OCI-LY7 (cell line): ENCODE results near the gene CELF2. TPM values are rescaled to one million over a fixed set of nuclear protein-coding genes. Genes with fewer than 3 reads are reported as not detected.

Source experiments
- BruUV-seq: library from RNA; stranded (reverse); fragments of 400-500 nt; replicated peaks from 2 replicates; lab custom pipeline; 2021; lab: Mats Ljungman, UMichigan
- CTCF ChIA-PET: fragments of 300-600 bp; sonication (Branson Sonifier 250); formaldehyde crosslinking; loops from one replicate; lab custom pipeline; 2022; ENCODE audit warnings: antibody characterized with exemption; ENCODE audit not compliant: unreplicated experiment; lab: Charles Lee
- POLR2A ChIA-PET: fragments of 300-600 bp; sonication (Branson Sonifier 250); formaldehyde crosslinking; loops from one replicate; lab custom pipeline; 2022; ENCODE audit warnings: antibody characterized with exemption; lab: Charles Lee
- DNase-seq: peaks from one replicate; pipeline ENCODE4 v3.0.0-alpha.2; 2015; ENCODE audit warnings: low spot score
- H2AFZ ChIP-seq: fragments of 200-600 bp; sonication (generic), shearing (Covaris generic); 2 replicates; pipeline ENCODE4 v1.6.1; 2014; ENCODE audit warnings: mild to moderate bottlenecking, antibody characterized with exemption, low read length, moderate library complexity
- H3K27ac ChIP-seq: fragments of 200-600 bp; sonication (generic); 2 replicates; pipeline ENCODE4 v1.5.1; 2014; ENCODE audit warnings: mixed run types, low read depth, mild to moderate bottlenecking, moderate library complexity, low read length, inconsistent platforms; ENCODE audit not compliant: poor library complexity, severe bottlenecking
- H3K36me3 ChIP-seq: fragments of 200-600 bp; sonication (generic); 2 replicates; pipeline ENCODE4 v1.6.1; 2014; ENCODE audit warnings: mild to moderate bottlenecking, antibody characterized with exemption, low read length, moderate library complexity, mixed read lengths; ENCODE audit not compliant: insufficient read depth
- H3K4me1 ChIP-seq: fragments of 200-600 bp; sonication (generic); 2 replicates; pipeline ENCODE4 v1.5.1; 2014; ENCODE audit warnings: mild to moderate bottlenecking, low read length; ENCODE audit not compliant: insufficient read depth, poor library complexity, severe bottlenecking
- H3K4me2 ChIP-seq: fragments of 200-600 bp; sonication (generic); 2 replicates; pipeline ENCODE4 v1.6.1; 2014; ENCODE audit warnings: mild to moderate bottlenecking, low read length
- H3K4me3 ChIP-seq: fragments of 200-600 bp; sonication (generic); 2 replicates; pipeline ENCODE4 v1.5.1; 2014; ENCODE audit warnings: mild to moderate bottlenecking, low read depth, low read length; ENCODE audit not compliant: poor library complexity, severe bottlenecking
- H3K79me2 ChIP-seq: fragments of 200-600 bp; sonication (generic); 2 replicates; pipeline ENCODE4 v1.6.1; 2016; ENCODE audit warnings: low read depth, mild to moderate bottlenecking, low read length, moderate library complexity, mixed read lengths; ENCODE audit not compliant: insufficient read depth
- H3K9me2 ChIP-seq: fragments of 200-600 bp; sonication (generic); 2 replicates; pipeline ENCODE4 v1.6.1; 2016; ENCODE audit warnings: mild to moderate bottlenecking, low read length, mixed read lengths; ENCODE audit not compliant: insufficient read depth
- H3K9me3 ChIP-seq: fragments of 200-600 bp; sonication (generic); 2 replicates; pipeline ENCODE4 v1.6.1; 2014; ENCODE audit warnings: mild to moderate bottlenecking, mixed run types, low read length, mixed read lengths
- H4K20me1 ChIP-seq: fragments of 200-600 bp; sonication (generic); 2 replicates; pipeline ENCODE4 v1.6.1; 2014; ENCODE audit warnings: mild to moderate bottlenecking, antibody characterized with exemption, low read length, moderate library complexity, mixed read lengths; ENCODE audit not compliant: insufficient read depth
- EZH2phosphoT487 ChIP-seq: fragments of 200-600 bp; sonication (generic); IDR thresholded peaks from 2 replicates; pipeline ENCODE4 v1.6.1; 2018; ENCODE audit warnings: low read depth, borderline replicate concordance, mild to moderate bottlenecking, mixed run types, antibody characterized with exemption, low read length, moderate library complexity, mixed read lengths
- intact Hi-C: fragments of 100-400 bp; cut with micrococcal nuclease; formaldehyde crosslinking; loops from one replicate; pipeline ENCODE4 v1.10.0; 2022; ENCODE audit not compliant: unreplicated experiment
- total RNA-seq, 2 experiments: library from RNA; depleted of rRNA in 1 of 2; stranded (reverse); fragments of >200 nt in 1 of 2; shearing (Covaris generic) in 1 of 2; gene quantifications; 2 replicates each; pipeline ENCODE4 v1.2.3, GENCODE V29; 2014 to 2022
- TF ChIP-seq, protein P1 (sequence below): fragments of 200-600 bp; sonication (generic); conservative IDR thresholded peaks from 2 replicates; pipeline ENCODE4 v1.5.1; 2014; ENCODE audit warnings: mild to moderate bottlenecking, antibody characterized with exemption, low read length, moderate library complexity, mixed read lengths

The CELF2 gene
- total RNA-seq, 2 experiments from 2014 or later: 5.4 to 19.1 TPM

DNA sequence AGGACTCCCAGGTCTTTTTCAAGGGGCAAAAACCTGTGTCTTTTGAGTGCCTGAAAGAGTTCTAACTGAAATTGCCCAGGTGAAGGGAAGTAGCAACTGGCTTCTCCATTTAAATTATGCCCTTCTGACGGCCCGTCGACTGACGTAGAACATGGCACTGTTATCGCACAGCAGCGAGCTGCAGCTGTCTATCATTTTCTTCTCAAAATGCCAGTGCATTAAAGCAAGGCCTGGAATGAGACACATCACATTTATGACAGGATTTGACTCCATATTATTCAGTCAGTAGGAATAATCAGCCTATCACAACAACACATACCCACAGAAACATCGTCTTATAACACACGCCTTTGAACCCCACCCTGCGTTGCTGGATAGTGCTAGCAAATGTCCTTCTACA is 69.7 kb downstream of the CELF2 start:
- Histone ChIP-seq H3K79me2 (no peaks in the 10 kb centered on the region), H3K36me3 (no peaks in the 10 kb centered on the region), H3K4me3 (no peak overlapping the region), H3K27ac (no peak overlapping the region), H3K9me3 (no peaks in the 10 kb centered on the region), H3K9me2 (no peaks in the 10 kb centered on the region), H3K4me2 (no peak overlapping the region), H3K4me1 (no peaks in the 10 kb centered on the region), H4K20me1 (no peaks in the 10 kb centered on the region), H2AFZ (no peak overlapping the region)
- ChIA-PET POLR2A (no interaction called here), CTCF (no interaction called here)
- TF ChIP-seq EZH2phosphoT487: no peak
- TF ChIP-seq, protein P1, sequence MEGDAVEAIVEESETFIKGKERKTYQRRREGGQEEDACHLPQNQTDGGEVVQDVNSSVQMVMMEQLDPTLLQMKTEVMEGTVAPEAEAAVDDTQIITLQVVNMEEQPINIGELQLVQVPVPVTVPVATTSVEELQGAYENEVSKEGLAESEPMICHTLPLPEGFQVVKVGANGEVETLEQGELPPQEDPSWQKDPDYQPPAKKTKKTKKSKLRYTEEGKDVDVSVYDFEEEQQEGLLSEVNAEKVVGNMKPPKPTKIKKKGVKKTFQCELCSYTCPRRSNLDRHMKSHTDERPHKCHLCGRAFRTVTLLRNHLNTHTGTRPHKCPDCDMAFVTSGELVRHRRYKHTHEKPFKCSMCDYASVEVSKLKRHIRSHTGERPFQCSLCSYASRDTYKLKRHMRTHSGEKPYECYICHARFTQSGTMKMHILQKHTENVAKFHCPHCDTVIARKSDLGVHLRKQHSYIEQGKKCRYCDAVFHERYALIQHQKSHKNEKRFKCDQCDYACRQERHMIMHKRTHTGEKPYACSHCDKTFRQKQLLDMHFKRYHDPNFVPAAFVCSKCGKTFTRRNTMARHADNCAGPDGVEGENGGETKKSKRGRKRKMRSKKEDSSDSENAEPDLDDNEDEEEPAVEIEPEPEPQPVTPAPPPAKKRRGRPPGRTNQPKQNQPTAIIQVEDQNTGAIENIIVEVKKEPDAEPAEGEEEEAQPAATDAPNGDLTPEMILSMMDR: no peak
- intact Hi-C loops: no loop called here
- DNase-seq: no peak
- no TSS peak for BruUV-seq

DNA sequence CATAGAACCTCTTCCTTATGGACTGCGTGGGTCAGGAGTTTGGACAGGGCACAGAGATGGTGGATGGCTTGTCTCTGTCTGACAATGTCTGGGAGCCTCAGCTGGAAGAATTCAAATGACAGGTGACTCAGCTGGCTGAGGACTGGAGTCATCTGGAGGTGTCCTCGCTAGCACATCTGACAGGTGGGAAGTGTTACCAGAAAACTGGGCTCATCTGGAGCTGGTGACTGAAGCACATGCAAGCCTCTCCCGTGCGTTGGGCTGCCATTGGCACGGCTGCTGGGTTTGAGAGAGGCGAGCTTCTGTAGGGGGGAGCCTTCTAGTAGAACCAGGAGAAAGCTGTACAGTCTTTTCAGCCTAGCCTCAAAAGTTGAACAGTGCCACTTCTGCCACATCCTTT is 71.0 kb downstream of the CELF2 start:
- CTCF ChIA-PET: no interaction called here
- H3K36me3 ChIP-seq: no peaks in the 10 kb centered on the region
- intact Hi-C loops: no loop called here

DNA sequence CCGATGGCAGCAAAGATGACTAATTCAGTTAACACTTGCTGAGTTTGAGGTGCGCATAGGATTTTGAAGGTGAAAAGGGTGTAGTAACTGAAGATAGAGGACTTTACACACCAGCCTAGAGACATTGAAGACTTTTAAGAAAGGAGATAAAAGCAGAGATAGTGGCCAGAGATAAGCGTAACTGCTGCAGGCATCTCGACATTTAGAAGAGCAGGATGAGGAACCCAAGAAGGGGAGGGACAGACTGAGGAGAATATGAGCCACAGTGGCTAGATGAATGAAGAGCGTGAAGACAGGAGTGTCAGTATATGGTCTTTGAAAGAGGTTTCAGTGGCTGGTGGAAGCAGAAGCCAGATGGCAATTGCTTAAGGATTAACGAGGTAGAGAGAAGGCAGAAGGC is 71.6 kb downstream of the CELF2 start:
- Histone ChIP-seq H3K4me3 (no peak overlapping the region), H4K20me1 (no peaks in the 10 kb centered on the region), H2AFZ (no peak overlapping the region), H3K9me2 (no peaks in the 10 kb centered on the region), H3K79me2 (no peaks in the 10 kb centered on the region), H3K27ac (no peak overlapping the region), H3K4me2 (no peak overlapping the region), H3K9me3 (no peaks in the 10 kb centered on the region), H3K4me1 (no peaks in the 10 kb centered on the region), H3K36me3 (no peaks in the 10 kb centered on the region)
- ChIA-PET CTCF (no interaction called here), POLR2A (interaction anchor here (0.6 kb wide), 1 partner anchor 23 kb away, joined by 4 read pairs; no protein-coding TSS in a partner anchor)
- TF ChIP-seq, protein P1: no peak
- no peak for TF ChIP-seq EZH2phosphoT487
- intact Hi-C loops: no loop called here
- BruUV-seq: no TSS peak
- DNase-seq: no peak

More for the DNA sequence above, 71.0 kb downstream of the CELF2 start:
- H3K4me2 ChIP-seq: no peak overlapping the region
- H2AFZ ChIP-seq: no peak overlapping the region
- H3K9me2 ChIP-seq: no peaks in the 10 kb centered on the region
- H3K4me1 ChIP-seq: no peaks in the 10 kb centered on the region
- H3K79me2 ChIP-seq: no peaks in the 10 kb centered on the region
- H3K27ac ChIP-seq: no peak overlapping the region
- no TSS peak for BruUV-seq
- no peak for DNase-seq
- no peaks in the 10 kb centered on the region for H3K9me3 ChIP-seq
- no peak for TF ChIP-seq EZH2phosphoT487
- no peak overlapping the region for H3K4me3 ChIP-seq
- H4K20me1 ChIP-seq: no peaks in the 10 kb centered on the region
- POLR2A ChIA-PET: interaction anchor here (0.6 kb wide), 1 partner anchor 22 kb away, joined by 4 read pairs; no protein-coding TSS in a partner anchor
